HL-60 (cell line): ENCODE measurements around the gene MAD1L1.

ENCODE experiments used
- GABPA ChIP-seq: IDR thresholded peaks from 2 replicates; pipeline ENCODE4 v1.6.1; 2012; ENCODE audit warnings: low read depth
- POLR2AphosphoS5 ChIP-seq: IDR thresholded peaks from 2 replicates; pipeline ENCODE4 v1.6.1; 2012; ENCODE audit warnings: low read depth
- SPI1 ChIP-seq: IDR thresholded peaks from 2 replicates; pipeline ENCODE4 v1.6.1; 2012; ENCODE audit warnings: low read depth, mild to moderate bottlenecking, borderline replicate concordance
- TF ChIP-seq, protein P1 (sequence below): IDR thresholded peaks from one replicate; pipeline ENCODE4 v1.5.1; 2011; ENCODE audit warnings: low read length, control low read depth, inconsistent platforms; ENCODE audit not compliant: insufficient read depth
- TF ChIP-seq, protein P2 (sequence below): IDR thresholded peaks from 2 replicates; pipeline ENCODE4 v1.6.1; 2012; ENCODE audit warnings: low read depth; ENCODE audit not compliant: insufficient replicate concordance

DNA sequence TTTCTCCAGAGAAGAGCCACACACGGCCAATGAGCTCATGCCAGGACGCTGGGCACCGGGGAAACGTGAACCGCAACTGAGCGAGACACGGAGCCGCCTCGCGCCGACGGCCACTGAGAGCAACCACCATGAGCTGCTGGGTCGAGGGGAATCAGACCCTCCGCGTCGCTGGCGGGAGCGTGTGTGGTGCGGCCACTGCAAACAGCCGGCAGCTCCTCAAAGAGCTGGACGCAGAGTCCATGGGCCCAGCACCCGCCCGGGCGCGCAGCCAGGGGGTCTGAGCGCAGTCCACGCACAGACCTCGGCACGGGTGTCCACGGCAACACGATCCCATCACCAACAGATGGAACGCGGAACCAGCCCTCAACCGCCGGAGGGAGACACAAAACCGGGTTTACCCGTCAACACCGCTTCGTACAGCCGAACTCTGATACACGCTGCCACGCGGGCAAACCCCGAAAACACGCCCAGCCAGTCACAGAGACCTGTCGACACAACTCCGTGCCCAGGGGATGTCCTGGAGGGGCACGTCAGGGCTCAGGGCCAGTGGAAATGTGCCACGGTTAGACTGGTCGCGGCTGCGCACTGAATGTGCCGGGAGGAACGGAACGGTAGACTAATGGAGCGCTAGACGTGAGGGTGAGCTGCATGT lies 415.6 kb downstream of the MAD1L1 start:
- TF ChIP-seq, protein P1, sequence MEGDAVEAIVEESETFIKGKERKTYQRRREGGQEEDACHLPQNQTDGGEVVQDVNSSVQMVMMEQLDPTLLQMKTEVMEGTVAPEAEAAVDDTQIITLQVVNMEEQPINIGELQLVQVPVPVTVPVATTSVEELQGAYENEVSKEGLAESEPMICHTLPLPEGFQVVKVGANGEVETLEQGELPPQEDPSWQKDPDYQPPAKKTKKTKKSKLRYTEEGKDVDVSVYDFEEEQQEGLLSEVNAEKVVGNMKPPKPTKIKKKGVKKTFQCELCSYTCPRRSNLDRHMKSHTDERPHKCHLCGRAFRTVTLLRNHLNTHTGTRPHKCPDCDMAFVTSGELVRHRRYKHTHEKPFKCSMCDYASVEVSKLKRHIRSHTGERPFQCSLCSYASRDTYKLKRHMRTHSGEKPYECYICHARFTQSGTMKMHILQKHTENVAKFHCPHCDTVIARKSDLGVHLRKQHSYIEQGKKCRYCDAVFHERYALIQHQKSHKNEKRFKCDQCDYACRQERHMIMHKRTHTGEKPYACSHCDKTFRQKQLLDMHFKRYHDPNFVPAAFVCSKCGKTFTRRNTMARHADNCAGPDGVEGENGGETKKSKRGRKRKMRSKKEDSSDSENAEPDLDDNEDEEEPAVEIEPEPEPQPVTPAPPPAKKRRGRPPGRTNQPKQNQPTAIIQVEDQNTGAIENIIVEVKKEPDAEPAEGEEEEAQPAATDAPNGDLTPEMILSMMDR = no peak
- TF ChIP-seq POLR2AphosphoS5 (no peak), GABPA (no peak), SPI1 (no peak)
- TF ChIP-seq, protein P2, sequence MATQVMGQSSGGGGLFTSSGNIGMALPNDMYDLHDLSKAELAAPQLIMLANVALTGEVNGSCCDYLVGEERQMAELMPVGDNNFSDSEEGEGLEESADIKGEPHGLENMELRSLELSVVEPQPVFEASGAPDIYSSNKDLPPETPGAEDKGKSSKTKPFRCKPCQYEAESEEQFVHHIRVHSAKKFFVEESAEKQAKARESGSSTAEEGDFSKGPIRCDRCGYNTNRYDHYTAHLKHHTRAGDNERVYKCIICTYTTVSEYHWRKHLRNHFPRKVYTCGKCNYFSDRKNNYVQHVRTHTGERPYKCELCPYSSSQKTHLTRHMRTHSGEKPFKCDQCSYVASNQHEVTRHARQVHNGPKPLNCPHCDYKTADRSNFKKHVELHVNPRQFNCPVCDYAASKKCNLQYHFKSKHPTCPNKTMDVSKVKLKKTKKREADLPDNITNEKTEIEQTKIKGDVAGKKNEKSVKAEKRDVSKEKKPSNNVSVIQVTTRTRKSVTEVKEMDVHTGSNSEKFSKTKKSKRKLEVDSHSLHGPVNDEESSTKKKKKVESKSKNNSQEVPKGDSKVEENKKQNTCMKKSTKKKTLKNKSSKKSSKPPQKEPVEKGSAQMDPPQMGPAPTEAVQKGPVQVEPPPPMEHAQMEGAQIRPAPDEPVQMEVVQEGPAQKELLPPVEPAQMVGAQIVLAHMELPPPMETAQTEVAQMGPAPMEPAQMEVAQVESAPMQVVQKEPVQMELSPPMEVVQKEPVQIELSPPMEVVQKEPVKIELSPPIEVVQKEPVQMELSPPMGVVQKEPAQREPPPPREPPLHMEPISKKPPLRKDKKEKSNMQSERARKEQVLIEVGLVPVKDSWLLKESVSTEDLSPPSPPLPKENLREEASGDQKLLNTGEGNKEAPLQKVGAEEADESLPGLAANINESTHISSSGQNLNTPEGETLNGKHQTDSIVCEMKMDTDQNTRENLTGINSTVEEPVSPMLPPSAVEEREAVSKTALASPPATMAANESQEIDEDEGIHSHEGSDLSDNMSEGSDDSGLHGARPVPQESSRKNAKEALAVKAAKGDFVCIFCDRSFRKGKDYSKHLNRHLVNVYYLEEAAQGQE = no peak
